Activated CD8-positive, alpha-beta T cell treated with anti-CD3 and anti-CD28 coated beads for 36 hours (primary cell): ENCODE results near the gene INPP5E. TPM values are rescaled to one million over a fixed set of nuclear protein-coding genes. Genes with fewer than 3 reads are reported as not detected.

Experiments used
- ATAC-seq: fragments of 200-7000 bp; cut with Tn5 transposase; one replicate; pipeline ENCODE4 v1.10.0; 2021; ENCODE audit warnings: mild to moderate bottlenecking, moderate library complexity
- CTCF ChIA-PET: fragments of 350-600 bp; sonication (Branson Sonifier 250); formaldehyde crosslinking; loops from one replicate; lab custom pipeline; 2021; ENCODE audit warnings: antibody characterized with exemption; lab: Charles Lee
- POLR2A ChIA-PET: fragments of 350-600 bp; sonication (Branson Sonifier 250); formaldehyde crosslinking; loops from one replicate; lab custom pipeline; 2021; ENCODE audit warnings: antibody characterized with exemption; lab: Charles Lee
- DNase-seq: peaks from one replicate; pipeline ENCODE4 v3.0.0-alpha.2; 2020
- H3K27ac Mint-ChIP-seq: one replicate; pipeline ENCODE4 v1.8.0; 2021; ENCODE audit warnings: mild to moderate bottlenecking, mixed read lengths
- H3K27me3 Mint-ChIP-seq: one replicate; pipeline ENCODE4 v1.8.0; 2021; ENCODE audit warnings: mixed read lengths
- H3K36me3 Mint-ChIP-seq: one replicate; pipeline ENCODE4 v1.8.0; 2021; ENCODE audit warnings: low read depth, mixed read lengths
- H3K4me1 Mint-ChIP-seq: one replicate; pipeline ENCODE4 v1.8.0; 2021; ENCODE audit warnings: low read depth, mixed read lengths
- H3K4me3 Mint-ChIP-seq: one replicate; pipeline ENCODE4 v1.8.0; 2021; ENCODE audit warnings: mild to moderate bottlenecking, moderate library complexity, mixed read lengths
- H3K9me3 Mint-ChIP-seq: one replicate; pipeline ENCODE4 v1.8.0; 2021; ENCODE audit warnings: mixed read lengths
- CTCF ChIP-seq: fragments of 200-600 bp; IDR thresholded peaks from one replicate; pipeline ENCODE4 v1.8.0; 2022; ENCODE audit warnings: antibody characterized with exemption, mild to moderate bottlenecking
- intact Hi-C: fragments of 100-400 bp; cut with micrococcal nuclease; formaldehyde crosslinking; loops from one replicate; pipeline ENCODE4 v1.10.0; 2022
- total RNA-seq, 2 experiments: library from RNA; stranded (reverse); gene quantifications; one replicate each; pipeline ENCODE4 v1.2.3, GENCODE V29; 2021

The INPP5E gene
- total RNA-seq, 2 experiments from 2014 or later, result 12.0 to 13.8 TPM

GRCh38 chr9:136448655-136449054 lies 9.0 kb upstream of the INPP5E start:
- POLR2A ChIA-PET, result no interaction called here
- Mint-ChIP-seq H3K27me3 (no peaks in the 10 kb centered on the region), H3K9me3 (no peaks in the 10 kb centered on the region), H3K4me3 (no peak overlapping the region), H3K4me1 (no peaks in the 10 kb centered on the region), H3K36me3 (peaks cover 52% of the 10 kb centered on the region), H3K27ac (no peak overlapping the region)
- intact Hi-C loops, result no loop called here
- DNase-seq (no peak), ATAC-seq (no peak)
- TF ChIP-seq CTCF, result no peak
- CTCF ChIA-PET, result no interaction called here

GRCh38 chr9:136447173-136447778 lies 7.6 kb upstream of the INPP5E start:
- intact Hi-C loops, result no loop called here
- POLR2A ChIA-PET, result interaction anchor here (1.0 kb wide), 1 partner anchor 8 kb away, joined by 3 read pairs; no protein-coding TSS in a partner anchor
- no peaks in the 10 kb centered on the region for H3K27me3 Mint-ChIP-seq
- no peak overlapping the region for H3K4me3 Mint-ChIP-seq
- no peak for TF ChIP-seq CTCF
- H3K36me3 Mint-ChIP-seq, result peaks cover 51% of the 10 kb centered on the region
- no peak overlapping the region for H3K27ac Mint-ChIP-seq
- ATAC-seq, result no peak
- no peak for DNase-seq
- no peaks in the 10 kb centered on the region for H3K4me1 Mint-ChIP-seq
- no peaks in the 10 kb centered on the region for H3K9me3 Mint-ChIP-seq
- CTCF ChIA-PET, result no interaction called here

- POLR2A ChIA-PET, result interaction anchor here (0.8 to 1.0 kb wide), 3 partner anchors 11 to 124 kb away, joined by 3 read pairs; no protein-coding TSS in a partner anchor
Observed at GRCh38 chr9:136445799-136446198, 6.2 kb upstream of the INPP5E start.

GRCh38 chr9:136444102-136444501 lies 4.5 kb upstream of the INPP5E start:
- intact Hi-C loops, result no loop called here
- Mint-ChIP-seq H3K36me3 (peaks cover 36% of the 10 kb centered on the region), H3K27ac (no peak overlapping the region), H3K4me1 (peaks cover 4% of the 10 kb centered on the region), H3K9me3 (no peaks in the 10 kb centered on the region), H3K27me3 (no peaks in the 10 kb centered on the region), H3K4me3 (no peak overlapping the region)
- CTCF ChIA-PET, result no interaction called here
- POLR2A ChIA-PET, result interaction anchor here (0.7 to 1.0 kb wide), 3 partner anchors 11 to 21 kb away, joined by 3 read pairs; no protein-coding TSS in a partner anchor
- DNase-seq, result no peak
- TF ChIP-seq CTCF, result no peak
- no peak for ATAC-seq

More at GRCh38 chr9:136445799-136446198, 6.2 kb upstream of the INPP5E start:
- Mint-ChIP-seq H3K27me3 (no peaks in the 10 kb centered on the region), H3K9me3 (no peaks in the 10 kb centered on the region), H3K36me3 (peaks cover 45% of the 10 kb centered on the region), H3K27ac (no peak overlapping the region), H3K4me1 (no peaks in the 10 kb centered on the region), H3K4me3 (no peak overlapping the region)
- TF ChIP-seq CTCF, result no peak
- DNase-seq (no peak), ATAC-seq (no peak)
- intact Hi-C loops, result no loop called here
- CTCF ChIA-PET, result interaction anchor here (1.3 kb wide), 1 partner anchor 42 kb away, joined by 4 read pairs; no protein-coding TSS in a partner anchor

GRCh38 chr9:136443687-136444086 lies 4.0 kb upstream of the INPP5E start:
- Mint-ChIP-seq H3K27ac (no peak overlapping the region), H3K4me3 (no peak overlapping the region), H3K27me3 (no peaks in the 10 kb centered on the region), H3K9me3 (no peaks in the 10 kb centered on the region), H3K36me3 (peaks cover 34% of the 10 kb centered on the region), H3K4me1 (peaks cover 4% of the 10 kb centered on the region)
- ATAC-seq, result no peak
- intact Hi-C loops, result no loop called here
- ChIA-PET POLR2A (interaction anchor here (0.7 to 1.3 kb wide), 5 partner anchors 11 to 188 kb away, joined by 3 read pairs; no protein-coding TSS in a partner anchor), CTCF (no interaction called here)
- no peak for DNase-seq
- TF ChIP-seq CTCF, result no peak
